KMS-11 (cell line): ENCODE data around the gene SLC4A2.
A peak's percentile ranks its signal among the peaks of the same experiment; 100 is the strongest.

Experiments used
- H2AFZ ChIP-seq: fragments of 200-600 bp; sonication (generic); 2 replicates; pipeline ENCODE4 v1.6.1; 2016; ENCODE audit warnings: antibody characterized with exemption, mixed run types, low read depth
- H3K27ac ChIP-seq: fragments of 200-600 bp; sonication (generic); 2 replicates; pipeline ENCODE4 v1.6.1; 2016; ENCODE audit warnings: mild to moderate bottlenecking, mixed run types
- H3K27me3 ChIP-seq: fragments of 200-600 bp; sonication (generic); 2 replicates; pipeline ENCODE4 v1.6.1; 2017; ENCODE audit warnings: mild to moderate bottlenecking, low read depth, mixed run types, moderate library complexity; ENCODE audit not compliant: insufficient read depth
- H3K36me3 ChIP-seq: fragments of 200-600 bp; sonication (generic); 2 replicates; pipeline ENCODE4 v1.6.1; 2017; ENCODE audit warnings: mild to moderate bottlenecking, mixed run types; ENCODE audit not compliant: insufficient read depth
- H3K4me1 ChIP-seq: fragments of 200-600 bp; sonication (generic); 2 replicates; pipeline ENCODE4 v1.6.1; 2016; ENCODE audit warnings: mild to moderate bottlenecking, low read depth, mixed run types; ENCODE audit not compliant: poor library complexity, severe bottlenecking
- H3K4me2 ChIP-seq: fragments of 200-600 bp; sonication (generic); 2 replicates; pipeline ENCODE4 v1.7.0; 2016; ENCODE audit warnings: mild to moderate bottlenecking, mixed run types
- H3K4me3 ChIP-seq: fragments of 200-600 bp; sonication (generic); IDR thresholded peaks from 2 replicates; pipeline ENCODE4 v1.6.1; 2017; ENCODE audit warnings: low read depth, low read length, mixed read lengths; ENCODE audit not compliant: insufficient read depth
- H3K79me2 ChIP-seq: fragments of 200-600 bp; sonication (generic); 2 replicates; pipeline ENCODE4 v1.6.1; 2016; ENCODE audit warnings: low read depth, mixed run types; ENCODE audit not compliant: insufficient read depth
- H3K9ac ChIP-seq: fragments of 200-600 bp; sonication (generic); 2 replicates; pipeline ENCODE4 v1.6.1; 2016; ENCODE audit warnings: mild to moderate bottlenecking, mixed run types
- H4K20me1 ChIP-seq: fragments of 200-600 bp; sonication (generic); 2 replicates; pipeline ENCODE4 v1.6.1; 2016; ENCODE audit warnings: mild to moderate bottlenecking, mixed run types; ENCODE audit not compliant: insufficient read depth
- TF ChIP-seq, protein P1 (sequence below): fragments of 200-600 bp; sonication (generic); conservative IDR thresholded peaks from 2 replicates; pipeline ENCODE4 v1.6.1; 2017; ENCODE audit warnings: low read depth, mild to moderate bottlenecking, antibody characterized with exemption, low read length, moderate library complexity, mixed read lengths

SLC4A2 gene

DNA sequence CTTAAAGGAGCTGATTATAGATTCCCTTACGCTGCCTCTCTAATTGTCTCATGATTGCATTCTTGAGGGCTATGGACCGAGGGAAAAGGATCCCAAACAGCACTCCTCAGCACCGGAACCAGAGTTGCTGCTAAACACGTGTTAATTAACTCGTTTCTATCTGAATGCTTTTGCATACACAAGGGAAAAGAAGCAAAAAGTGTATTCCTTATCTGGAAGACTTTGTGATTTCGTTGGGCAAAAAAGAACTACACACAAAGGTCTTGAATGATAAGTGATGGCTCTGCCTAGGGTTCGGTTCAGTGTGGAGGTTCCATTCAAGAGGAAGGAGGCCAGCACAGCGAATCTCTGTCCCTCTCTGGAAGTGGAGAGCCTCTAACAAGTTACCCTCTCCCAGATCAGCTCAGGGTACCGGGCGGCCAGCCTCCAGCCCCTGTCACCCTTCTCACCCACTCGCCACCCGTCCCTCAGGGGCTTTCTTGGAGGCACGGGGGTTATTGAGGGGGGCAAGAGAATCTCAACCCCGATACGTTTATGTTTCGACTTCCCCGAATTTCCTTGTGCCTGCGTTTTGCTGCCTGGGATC, 515 bp upstream of the SLC4A2 start:
- Histone ChIP-seq H4K20me1 (no peaks in the 10 kb centered on the region), H2AFZ (peak overlapping the region; percentile 74), H3K9ac (peak overlapping the region; percentile 43; the same call in 1 of the 2 replicates), H3K36me3 (no peaks in the 10 kb centered on the region), H3K4me2 (peak overlapping the region; percentile 57), H3K27ac (peak overlapping the region; percentile 47), H3K4me3 (no peak overlapping the region), H3K79me2 (peaks cover 22% of the 10 kb centered on the region; the same call in 1 of the 2 replicates), H3K27me3 (no peaks in the 10 kb centered on the region), H3K4me1 (peaks cover 11% of the 10 kb centered on the region)
- TF ChIP-seq, protein P1, sequence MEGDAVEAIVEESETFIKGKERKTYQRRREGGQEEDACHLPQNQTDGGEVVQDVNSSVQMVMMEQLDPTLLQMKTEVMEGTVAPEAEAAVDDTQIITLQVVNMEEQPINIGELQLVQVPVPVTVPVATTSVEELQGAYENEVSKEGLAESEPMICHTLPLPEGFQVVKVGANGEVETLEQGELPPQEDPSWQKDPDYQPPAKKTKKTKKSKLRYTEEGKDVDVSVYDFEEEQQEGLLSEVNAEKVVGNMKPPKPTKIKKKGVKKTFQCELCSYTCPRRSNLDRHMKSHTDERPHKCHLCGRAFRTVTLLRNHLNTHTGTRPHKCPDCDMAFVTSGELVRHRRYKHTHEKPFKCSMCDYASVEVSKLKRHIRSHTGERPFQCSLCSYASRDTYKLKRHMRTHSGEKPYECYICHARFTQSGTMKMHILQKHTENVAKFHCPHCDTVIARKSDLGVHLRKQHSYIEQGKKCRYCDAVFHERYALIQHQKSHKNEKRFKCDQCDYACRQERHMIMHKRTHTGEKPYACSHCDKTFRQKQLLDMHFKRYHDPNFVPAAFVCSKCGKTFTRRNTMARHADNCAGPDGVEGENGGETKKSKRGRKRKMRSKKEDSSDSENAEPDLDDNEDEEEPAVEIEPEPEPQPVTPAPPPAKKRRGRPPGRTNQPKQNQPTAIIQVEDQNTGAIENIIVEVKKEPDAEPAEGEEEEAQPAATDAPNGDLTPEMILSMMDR, result no peak

DNA sequence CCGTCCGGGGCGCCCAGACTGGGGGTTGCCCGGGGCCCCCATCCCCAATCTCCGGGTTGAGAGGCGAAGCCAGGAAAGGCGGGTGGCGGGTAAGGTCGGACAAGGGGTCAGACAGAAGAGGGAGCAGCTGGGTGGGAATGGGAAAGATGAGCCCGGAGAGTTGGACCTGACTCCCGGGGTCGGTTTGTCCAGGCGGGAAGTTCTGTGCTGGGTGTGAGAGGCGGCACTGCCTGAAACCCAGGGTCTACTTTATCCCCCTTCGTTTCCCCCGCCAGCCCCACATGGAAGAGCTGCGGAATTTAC, 675 bp downstream of the SLC4A2 start:
- Histone ChIP-seq H3K36me3 (no peaks in the 10 kb centered on the region), H3K4me3 (no peak overlapping the region), H3K27me3 (no peaks in the 10 kb centered on the region), H4K20me1 (no peaks in the 10 kb centered on the region), H3K4me2 (peak overlapping the region; percentile 57), H3K9ac (peak overlapping the region; percentile 43), H2AFZ (peak overlapping the region; percentile 74), H3K79me2 (peaks cover 22% of the 10 kb centered on the region; the same call in 1 of the 2 replicates), H3K4me1 (peaks cover 11% of the 10 kb centered on the region), H3K27ac (no peak overlapping the region)
- TF ChIP-seq, protein P1, result no peak; the same call in 1 of the 2 replicates

DNA sequence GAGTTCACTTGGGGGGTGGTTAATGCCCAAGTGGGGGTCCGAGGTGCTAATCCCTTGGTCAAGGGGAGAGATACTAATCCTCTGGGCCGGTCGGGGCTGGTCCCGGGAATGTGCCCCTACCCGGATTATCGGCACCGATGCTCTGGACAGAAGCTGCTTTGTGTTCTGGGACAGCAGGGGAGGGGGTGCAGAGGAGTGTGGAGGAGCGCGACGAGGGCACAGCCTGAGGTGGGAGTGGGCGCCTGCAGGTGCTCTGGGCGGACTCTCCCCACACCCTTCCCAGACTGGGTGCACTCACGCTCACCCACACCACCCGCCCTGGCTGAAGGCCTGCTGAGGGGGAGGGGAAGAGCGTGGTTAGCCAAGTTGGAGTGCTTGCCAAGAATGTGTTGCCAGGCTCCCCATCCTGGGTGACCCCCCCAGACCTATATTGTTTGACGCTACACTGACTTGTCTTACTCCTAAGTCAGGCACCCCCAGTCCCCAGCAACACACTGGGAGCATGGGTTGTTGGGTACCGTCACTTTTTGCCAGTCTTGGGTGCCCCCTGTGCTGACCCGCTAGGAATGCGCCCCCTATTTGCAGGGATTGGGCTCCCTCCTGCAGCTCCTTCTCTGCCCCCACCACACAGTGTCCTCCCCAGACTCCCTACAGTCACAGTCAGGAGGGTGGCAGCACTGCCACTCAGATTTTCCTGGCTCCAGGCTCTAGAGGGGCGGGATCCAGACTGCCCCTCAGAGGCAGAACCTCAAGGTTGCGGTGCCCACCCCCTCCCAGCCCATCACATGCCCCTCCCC, 1.2 kb downstream of the SLC4A2 start:
- Histone ChIP-seq H3K4me3 (no peak overlapping the region), H3K4me1 (peaks cover 11% of the 10 kb centered on the region), H3K9ac (peak overlapping the region; percentile 43), H2AFZ (peak overlapping the region; percentile 74), H3K27me3 (no peaks in the 10 kb centered on the region), H3K36me3 (no peaks in the 10 kb centered on the region; the same call in 1 of the 2 replicates), H4K20me1 (no peaks in the 10 kb centered on the region), H3K79me2 (peaks cover 22% of the 10 kb centered on the region; the same call in 1 of the 2 replicates), H3K4me2 (peak overlapping the region; percentile 57), H3K27ac (no peak overlapping the region)
- TF ChIP-seq, protein P1, result no peak

DNA sequence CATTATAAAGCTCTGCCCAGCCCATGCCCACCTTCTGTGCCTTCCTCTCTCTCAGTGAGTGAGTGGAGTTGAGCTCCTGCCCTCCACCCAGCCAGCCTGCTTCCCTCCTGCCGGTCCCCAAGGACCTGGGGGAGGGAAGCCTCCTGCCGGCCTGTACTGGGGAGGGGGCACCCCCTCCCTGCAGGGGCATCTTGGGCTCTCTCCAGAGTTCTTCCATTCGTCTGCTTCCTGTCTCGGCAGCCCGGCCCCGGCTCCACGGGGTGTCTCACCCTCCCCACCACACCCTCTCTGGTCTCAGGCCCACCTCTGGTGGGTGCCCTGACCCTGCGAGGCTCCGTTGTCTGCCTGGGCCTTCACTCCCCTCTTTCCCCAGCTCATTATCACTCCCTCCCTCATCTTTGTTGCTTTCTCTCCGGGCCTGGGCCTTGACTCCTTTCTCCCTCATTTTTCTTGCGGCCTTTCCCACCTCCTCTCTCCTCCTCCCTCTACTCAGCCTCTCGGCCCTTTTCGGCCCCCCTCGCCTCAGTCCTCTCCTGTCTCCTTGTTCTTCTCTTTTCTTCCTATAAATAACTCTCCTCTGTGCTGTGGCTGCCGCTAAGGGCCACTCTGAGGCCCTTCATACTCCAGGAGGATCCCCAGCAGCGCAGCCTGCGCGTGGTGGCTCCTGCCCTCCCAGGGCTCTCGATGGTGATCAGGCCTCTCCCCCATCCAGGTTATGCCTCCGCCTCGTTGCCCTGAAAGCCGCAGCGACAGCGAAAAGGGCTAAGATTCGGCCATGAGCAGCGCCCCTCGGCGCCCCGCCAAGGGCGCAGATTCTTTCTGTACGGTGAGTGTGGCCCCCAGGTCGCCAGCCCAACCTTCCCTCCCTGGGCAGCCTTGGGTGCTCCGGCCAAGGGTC, 2.1 kb downstream of the SLC4A2 start:
- Histone ChIP-seq H3K27me3 (no peaks in the 10 kb centered on the region), H3K4me1 (peaks cover 11% of the 10 kb centered on the region), H3K79me2 (peaks cover 22% of the 10 kb centered on the region; the same call in 1 of the 2 replicates), H3K4me2 (peak overlapping the region; percentile 57), H3K9ac (no peak overlapping the region), H2AFZ (no peak overlapping the region), H4K20me1 (no peaks in the 10 kb centered on the region), H3K36me3 (no peaks in the 10 kb centered on the region; the same call in 1 of the 2 replicates), H3K4me3 (no peak overlapping the region), H3K27ac (no peak overlapping the region)
- TF ChIP-seq, protein P1, result no peak
